HG02870 (cell line): ENCODE results near the gene SPATA31A1.
"Not testable (repeated sequence)": the region's sequence is repeated elsewhere in the genome, so short reads cannot be mapped to it uniquely, and the experiment has no call there.

ENCODE experiments used
- ATAC-seq: cut with Tn5 transposase; IDR thresholded peaks from one replicate; pipeline ENCODE4 v1.9.1; 2021; ENCODE audit warnings: mild to moderate bottlenecking, moderate library complexity; ENCODE audit not compliant: unreplicated experiment

SPATA31A1 gene

GRCh38 chr9:39355369-39355768, at the start of gene SPATA31A1:
Gene SPATA31A1 (plus strand): TSS chr9:39355669. CDS start chr9:39355731, 62 bp downstream.
- not testable (repeated sequence) for ATAC-seq

GRCh38 chr9:39407261-39408204, 52.1 kb downstream of the SPATA31A1 start:
- ATAC-seq: not testable (repeated sequence)

GRCh38 chr9:39411254-39411940, 55.9 kb downstream of the SPATA31A1 start:
- ATAC-seq: not testable (repeated sequence)
